Skin epidermis (tissue), 12 donors: Measurements from ENCODE around the gene PHKG2.

Experiments used
- H3K27ac ChIP-seq, 21 experiments: fragments of 200-600 bp; sonication (generic) in 11 of 21; one replicate each; pipeline ENCODE4 v1.5.0; 2020; ENCODE audit warnings: mild to moderate bottlenecking in 3 of 21, inconsistent platforms in 2 of 21, moderate library complexity in 2 of 21
- H3K4me3 ChIP-seq, 7 experiments: fragments of 200-600 bp; sonication (generic) in 2 of 7; one replicate each; pipeline ENCODE4 v1.5.0; 2020; ENCODE audit warnings: inconsistent platforms in 2 of 7, mild to moderate bottlenecking in 2 of 7, moderate library complexity in 1 of 7

Gene PHKG2

GRCh38 chr16:30786115-30786935, 38.1 kb downstream of the PHKG2 start:
- peak overlapping the region; percentile 73 to 95 (median 87) for H3K4me3 ChIP-seq
- peak overlapping the region; percentile 51 to 98 (median 93) for H3K27ac ChIP-seq

- H3K27ac ChIP-seq = peak within 1 kb of the TSS; percentile 51 to 98 (median 93)
- H3K4me3 ChIP-seq = peak within 1 kb of the TSS; percentile 73 to 95 (median 87)
Observed at GRCh38 chr16:30786936-30787612, 38.8 kb downstream of the PHKG2 start, which contains the start of gene ZNF629. Gene ZNF629 (minus strand): TSS chr16:30787205. CDS start chr16:30784482, 2,723 bp downstream.

GRCh38 chr16:30787613-30788378, 39.6 kb downstream of the PHKG2 start:
- H3K4me3 ChIP-seq = peak overlapping the region; percentile 73 to 95 (median 87)
- H3K27ac ChIP-seq = peak overlapping the region in 20 of 21 experiments; percentile 67 to 98 (median 93)

- Histone ChIP-seq H3K4me3 (no peak overlapping the region), H3K27ac (no peak overlapping the region)
Observed at GRCh38 chr16:30793508-30794069, 45.4 kb downstream of the PHKG2 start.

- H3K27ac ChIP-seq = no peak overlapping the region
- no peak overlapping the region for H3K4me3 ChIP-seq
Observed at GRCh38 chr16:30794634-30795033, 46.4 kb downstream of the PHKG2 start.

GRCh38 chr16:30797670-30798309, 49.6 kb downstream of the PHKG2 start:
- Histone ChIP-seq H3K4me3 (no peak overlapping the region), H3K27ac (no peak overlapping the region)
